Measurements from ENCODE around the gene KLK14. TPM values are rescaled to one million over a fixed set of nuclear protein-coding genes. Genes with fewer than 3 reads are reported as not detected.

Gene KLK14
- total RNA-seq, 1 donor from 2014 or later = not detected

DNA sequence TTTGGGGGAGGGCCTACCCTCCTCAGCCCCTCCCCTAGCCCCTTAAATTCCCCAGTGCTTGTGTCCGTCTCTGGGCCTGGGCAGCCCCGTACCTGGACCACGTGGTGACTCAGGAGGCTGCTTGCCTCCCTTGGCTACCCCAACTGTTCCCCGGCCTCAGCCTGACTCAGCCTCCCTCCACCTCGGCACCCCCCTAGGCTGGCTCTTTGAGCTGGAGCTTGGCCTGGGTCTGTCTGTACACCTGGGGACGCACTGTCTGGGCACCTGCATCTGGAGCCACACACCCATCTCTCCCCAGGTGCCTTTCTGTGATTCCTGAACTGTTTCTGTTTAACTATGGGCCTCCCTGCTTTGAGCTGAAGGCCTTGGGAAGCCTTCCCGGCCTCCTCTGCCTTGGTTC, 1.8 kb upstream of the KLK14 start:
- Histone ChIP-seq H3K36me3 (no peaks in the 10 kb centered on the region), H3K27ac (no peak overlapping the region), H3K4me3 (no peak overlapping the region), H3K9me3 (no peaks in the 10 kb centered on the region), H3K4me1 (no peaks in the 10 kb centered on the region), H3K27me3 (no peaks in the 10 kb centered on the region)
- TF ChIP-seq CTCF (IDR thresholded peaks at IDR 0.05) (no peak), POLR2AphosphoS5 (IDR thresholded peaks at IDR 0.05; ENCODE audit: insufficient read depth in 1 of 2, low read depth in 1 of 2) (no peak), POLR2A (IDR thresholded peaks at IDR 0.05) (no peak)
- intact Hi-C loops (cut with DNase I) = no loop called here
- DNase-seq (ENCODE audit: extremely low spot score in 2 of 2) = no peak

DNA sequence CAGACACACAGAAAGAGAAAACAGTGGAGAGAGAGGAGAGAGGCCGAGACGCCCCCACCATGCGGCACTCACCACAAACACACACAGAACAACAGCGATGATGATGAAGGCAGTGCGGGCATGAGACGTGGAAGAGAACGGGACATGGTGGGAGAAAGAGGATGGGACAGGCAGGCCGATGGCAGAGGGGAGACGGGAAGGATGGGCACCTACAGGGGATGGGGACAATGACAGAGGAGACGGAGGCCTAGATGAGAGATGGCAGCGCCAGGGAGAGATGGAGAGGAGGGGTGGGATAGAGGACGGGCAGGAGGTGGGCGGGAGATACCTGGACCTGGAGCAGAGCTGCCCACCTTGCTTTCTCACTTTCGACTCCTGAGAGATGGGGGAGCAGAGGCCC, 1.1 kb upstream of the KLK14 start:
- Histone ChIP-seq H3K27me3 (no peaks in the 10 kb centered on the region), H3K36me3 (no peaks in the 10 kb centered on the region), H3K9me3 (no peaks in the 10 kb centered on the region), H3K4me3 (no peak overlapping the region), H3K27ac (no peak overlapping the region), H3K4me1 (no peaks in the 10 kb centered on the region)
- DNase-seq (ENCODE audit: extremely low spot score in 2 of 2) = no peak
- intact Hi-C loops (cut with DNase I) = no loop called here
- TF ChIP-seq POLR2A (IDR thresholded peaks at IDR 0.05) (no peak), CTCF (IDR thresholded peaks at IDR 0.05) (no peak), POLR2AphosphoS5 (IDR thresholded peaks at IDR 0.05; ENCODE audit: insufficient read depth in 1 of 2, low read depth in 1 of 2) (no peak)

DNA sequence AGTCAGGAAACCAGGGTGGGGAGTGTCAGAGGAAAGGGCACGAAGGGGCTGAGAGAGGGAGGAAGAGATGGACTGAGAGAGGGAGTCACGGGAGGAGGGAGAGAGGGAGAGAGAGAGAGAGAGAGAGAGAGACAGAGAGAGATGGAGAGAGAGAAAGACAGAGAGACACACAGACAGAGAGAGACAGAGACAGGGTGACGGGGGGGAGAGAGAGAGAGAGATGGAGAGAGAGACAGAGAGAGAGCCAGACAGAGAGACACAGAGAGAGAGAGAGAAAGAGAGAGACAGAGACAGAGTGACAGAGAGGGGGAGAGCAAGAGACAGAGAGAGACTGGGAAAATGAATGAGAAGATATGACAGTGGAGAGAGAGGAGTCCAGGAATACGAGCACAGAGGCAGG, 494 bp upstream of the KLK14 start:
- Histone ChIP-seq H3K4me1 (no peaks in the 10 kb centered on the region), H3K27me3 (no peaks in the 10 kb centered on the region), H3K4me3 (no peak overlapping the region), H3K9me3 (no peaks in the 10 kb centered on the region), H3K36me3 (no peaks in the 10 kb centered on the region), H3K27ac (no peak overlapping the region)
- TF ChIP-seq POLR2A (IDR thresholded peaks at IDR 0.05) (no peak), POLR2AphosphoS5 (IDR thresholded peaks at IDR 0.05; ENCODE audit: insufficient read depth in 1 of 2, low read depth in 1 of 2) (no peak), CTCF (IDR thresholded peaks at IDR 0.05) (no peak)
- no peak for DNase-seq (ENCODE audit: extremely low spot score in 2 of 2)
- intact Hi-C loops (cut with DNase I) = no loop called here

DNA sequence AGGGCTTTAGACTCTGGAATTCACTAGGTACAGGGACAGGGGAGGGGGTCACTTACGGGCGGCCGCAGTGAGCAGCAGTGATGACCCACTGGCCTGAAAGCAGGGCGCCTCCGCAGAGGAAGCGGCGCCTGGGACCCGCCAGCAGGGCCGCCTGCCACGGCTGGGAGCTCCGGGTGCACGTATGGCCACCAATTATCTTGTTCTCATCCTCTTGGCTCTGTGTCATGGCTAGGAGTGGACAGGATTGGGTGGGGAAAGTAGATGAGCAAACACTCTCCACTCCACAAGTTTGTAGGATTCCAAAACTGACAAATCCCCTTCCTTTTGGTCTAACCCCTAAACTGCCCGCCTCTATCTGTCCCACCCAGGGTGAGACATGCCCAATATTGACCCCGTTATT, 1.2 kb downstream of the KLK14 start:
- DNase-seq (ENCODE audit: extremely low spot score in 2 of 2) = no peak
- intact Hi-C loops (cut with DNase I) = no loop called here
- Histone ChIP-seq H3K9me3 (no peaks in the 10 kb centered on the region), H3K27ac (no peak overlapping the region), H3K4me3 (no peak overlapping the region), H3K27me3 (no peaks in the 10 kb centered on the region), H3K4me1 (no peaks in the 10 kb centered on the region), H3K36me3 (no peaks in the 10 kb centered on the region)
- TF ChIP-seq POLR2AphosphoS5 (IDR thresholded peaks at IDR 0.05; ENCODE audit: insufficient read depth in 1 of 2, low read depth in 1 of 2) (no peak), POLR2A (IDR thresholded peaks at IDR 0.05) (no peak), CTCF (IDR thresholded peaks at IDR 0.05) (no peak)

DNA sequence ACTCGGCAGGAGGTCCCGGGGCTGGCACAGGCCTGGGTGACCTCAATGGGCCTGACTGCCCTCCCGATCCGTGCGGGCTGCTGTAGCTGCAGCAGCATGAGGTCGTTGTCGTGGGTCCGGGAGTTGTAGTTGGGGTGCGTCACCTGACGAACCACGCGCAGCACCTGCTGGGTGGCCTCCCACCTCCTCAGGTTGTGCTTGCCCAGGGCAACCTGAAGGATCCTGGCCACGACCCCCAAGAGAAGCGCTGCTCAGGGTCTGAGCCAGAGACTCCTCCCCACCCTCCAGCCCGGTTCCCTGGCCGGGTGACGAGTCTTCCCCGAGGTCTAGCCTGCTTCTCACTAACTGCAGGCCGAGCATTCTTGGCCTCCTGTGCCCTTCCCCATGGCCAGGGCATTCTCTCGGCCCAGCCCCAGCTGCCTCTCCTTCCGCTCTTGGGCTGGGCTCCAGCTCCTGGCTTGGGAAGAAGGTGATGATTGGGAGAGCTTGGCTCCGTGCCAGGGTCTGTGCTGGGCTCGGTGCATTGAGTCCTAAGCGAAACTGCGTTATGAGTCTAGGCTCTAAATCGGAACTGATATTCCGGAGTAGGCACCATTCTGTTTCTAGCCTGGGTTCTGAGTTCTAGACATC, 3.1 kb downstream of the KLK14 start:
- intact Hi-C loops (cut with DNase I) = no loop called here
- TF ChIP-seq POLR2A (IDR thresholded peaks at IDR 0.05) (no peak), CTCF (IDR thresholded peaks at IDR 0.05) (no peak), POLR2AphosphoS5 (IDR thresholded peaks at IDR 0.05; ENCODE audit: insufficient read depth in 1 of 2, low read depth in 1 of 2) (no peak)
- DNase-seq (ENCODE audit: extremely low spot score in 2 of 2) = no peak
- Histone ChIP-seq H3K27ac (no peak overlapping the region), H3K4me1 (no peaks in the 10 kb centered on the region), H3K4me3 (no peak overlapping the region), H3K27me3 (no peaks in the 10 kb centered on the region), H3K9me3 (no peaks in the 10 kb centered on the region), H3K36me3 (no peaks in the 10 kb centered on the region)
